ENCODE data around the gene ATIC. TPM values are rescaled to one million over a fixed set of nuclear protein-coding genes. Genes with fewer than 3 reads are reported as not detected.

ATIC gene
- total and polyA plus RNA-seq, 2 of the 8 experiments (the other 6 are each of a cell fraction or from before 2014, with no cell fraction given) = 139 to 319 TPM

- Histone ChIP-seq H2AK5ac (ENCODE audit: low read depth, low read length) (no peak overlapping the region), H3K9ac (replicated peaks in 1 of 4; ENCODE audit: extremely low read depth in 1 of 4, low read depth in 3 of 4, low read length in 3 of 4) (no peak overlapping the region), H2BK5ac (ENCODE audit: low read depth, low read length) (no peak overlapping the region), H3K36me3 (ENCODE audit: control insufficient read depth in 2 of 4, insufficient read depth in 4 of 4, low read length in 3 of 4) (peaks cover 2 to 30% (median 14%) of the 10 kb centered on the region in 4 experiments; a peak in 5 of 8 replicates), H3K56ac (replicated peaks; ENCODE audit: insufficient read length, low read depth, low read length) (no peak overlapping the region), H2AFZ (ENCODE audit: low read length) (no peak overlapping the region), H4K91ac (replicated peaks; ENCODE audit: insufficient read length, low read length) (no peak overlapping the region), H3K4me1 (replicated peaks in 1 of 4; ENCODE audit: control insufficient read depth in 3 of 4, insufficient read depth in 4 of 4, low read length in 3 of 4) (no peaks in the 10 kb centered on the region), H3K4me3 (ENCODE audit: extremely low read depth in 1 of 4, insufficient read depth in 2 of 4, low read depth in 3 of 4, low read length in 4 of 4) (no peak overlapping the region), H2BK20ac (ENCODE audit: low read length) (no peak overlapping the region), H4K5ac (ENCODE audit: insufficient read length, low read depth, low read length) (no peak overlapping the region), H2BK12ac (ENCODE audit: low read depth, low read length) (no peak overlapping the region), H3K79me2 (ENCODE audit: control insufficient read depth in 1 of 2, insufficient read depth in 2 of 2, low read length in 2 of 2) (no peaks in the 10 kb centered on the region), H3K27me3 (replicated peaks in 1 of 4; ENCODE audit: control insufficient read depth in 3 of 4, extremely low read depth in 1 of 4, insufficient read depth in 3 of 4, low read length in 3 of 4) (no peaks in the 10 kb centered on the region), H3K4me2 (ENCODE audit: insufficient read depth in 1 of 2, low read depth in 2 of 2, low read length in 2 of 2) (no peak overlapping the region), H3K23ac (ENCODE audit: insufficient read length) (no peak overlapping the region), H3K9me3 (ENCODE audit: insufficient read depth in 2 of 2, low read depth in 1 of 2, low read length in 1 of 2) (no peaks in the 10 kb centered on the region), H3K18ac (ENCODE audit: extremely low read depth, low read length) (no peak overlapping the region), H3K27ac (ENCODE audit: low read depth, low read length) (no peak overlapping the region), H3K4ac (replicated peaks; ENCODE audit: insufficient read length, low read depth, low read length) (no peak overlapping the region), H3K14ac (ENCODE audit: insufficient read length) (no peak overlapping the region), H2BK120ac (replicated peaks; ENCODE audit: low read depth, low read length) (no peak overlapping the region), H3K79me1 (ENCODE audit: low read depth, low read length) (no peaks in the 10 kb centered on the region), H4K8ac (ENCODE audit: extremely low read depth, insufficient read depth, low read length) (no peak overlapping the region), H2BK15ac (ENCODE audit: low read length) (no peak overlapping the region), H4K20me1 (replicated peaks in 1 of 2; ENCODE audit: control insufficient read depth in 1 of 2, insufficient read depth in 2 of 2, low read length in 2 of 2) (no peaks in the 10 kb centered on the region), H3K23me2 (ENCODE audit: low read depth, low read length) (no peaks in the 10 kb centered on the region)
- no peak for DNase-seq (ENCODE audit: low read depth in 1 of 2, low spot score in 2 of 2)
- no peak for FAIRE-seq
- WGBS, 2 experiments (ENCODE audit: extremely low coverage in 1 of 2, insufficient coverage in 1 of 2, insufficient read length in 1 of 2, insufficient replicate concordance in 2 of 2, low coverage in 1 of 2, low lambda C conversion rate in 2 of 2, missing lambda C conversion rate in 1 of 2) = 100% methylated on average over 1 of the region's 1 CpG; no CpG with 5 or more reads in 1 of the 2 experiments
- ChIA-PET CTCF (ENCODE audit: partially characterized antibody) (no interaction called here), POLR2A (ENCODE audit: partially characterized antibody) (no interaction called here)
- no peak for TF ChIP-seq BCL11A (IDR thresholded peaks at IDR 0.05; ENCODE audit: low read depth in 2 of 2, low read length in 2 of 2)
These were observed 62.1 kb downstream of the ATIC start for GRCh38 chr2:215374002-215374401.
